Measurements from ENCODE around the gene ANKS1B.

DNA sequence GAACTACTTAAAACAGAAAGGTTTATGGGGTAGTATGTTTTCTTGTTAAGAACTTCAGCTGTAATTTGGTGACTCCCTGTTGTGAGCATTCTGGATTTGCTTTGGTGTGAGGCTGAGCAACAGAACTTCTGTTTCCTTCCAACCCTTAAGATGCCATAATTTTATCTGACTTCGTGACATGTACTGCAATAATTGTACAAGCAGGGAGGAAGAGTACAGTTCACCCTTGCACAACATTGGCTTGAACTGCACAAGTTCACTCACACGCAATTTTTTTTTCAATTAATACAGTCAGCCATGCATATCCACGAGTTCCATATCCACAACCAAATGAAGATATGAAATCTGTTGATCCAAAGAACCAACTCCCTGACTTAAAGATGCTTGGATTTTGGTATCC lies 42.9 kb upstream of the ANKS1B start:
- TF ChIP-seq CTCF (IDR thresholded peaks at IDR 0.05) (no peak), TP53 (CRISPR knock-in tag; IDR thresholded peaks at IDR 0.05) (no peak), IRF2 (CRISPR knock-in tag; IDR thresholded peaks at IDR 0.05; ENCODE audit: borderline replicate concordance, low read depth) (no peak), CREB1 (CRISPR knock-in tag; IDR thresholded peaks at IDR 0.05) (no peak)
- TF ChIP-seq, protein P1, sequence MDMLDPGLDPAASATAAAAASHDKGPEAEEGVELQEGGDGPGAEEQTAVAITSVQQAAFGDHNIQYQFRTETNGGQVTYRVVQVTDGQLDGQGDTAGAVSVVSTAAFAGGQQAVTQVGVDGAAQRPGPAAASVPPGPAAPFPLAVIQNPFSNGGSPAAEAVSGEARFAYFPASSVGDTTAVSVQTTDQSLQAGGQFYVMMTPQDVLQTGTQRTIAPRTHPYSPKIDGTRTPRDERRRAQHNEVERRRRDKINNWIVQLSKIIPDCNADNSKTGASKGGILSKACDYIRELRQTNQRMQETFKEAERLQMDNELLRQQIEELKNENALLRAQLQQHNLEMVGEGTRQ (CRISPR knock-in tag; IDR thresholded peaks at IDR 0.05) = no peak
